Measurements from ENCODE around the gene TOR2A.

GRCh38 chr9:127707766-127708165 lies 27.3 kb downstream of the TOR2A start:
- TF ChIP-seq CTCF (IDR thresholded peaks at IDR 0.05; ENCODE audit: low read depth, low read length, missing input control) = no peak
- TF ChIP-seq GABPA (IDR thresholded peaks at IDR 0.05 in 1 of 2, conservative IDR thresholded peaks at IDR 0.05 in 1 of 2) = no peak
- TF ChIP-seq MAX (IDR thresholded peaks at IDR 0.05) = no peak

All from liver (tissue), 3 donors.